Spleen (tissue), 11 donors: ENCODE results near the gene CBLC. TPM values are rescaled to one million over a fixed set of nuclear protein-coding genes. Genes with fewer than 3 reads are reported as not detected.
A peak's percentile ranks its signal among the peaks of the same experiment; 100 is the strongest.

Source experiments
- DNase-seq: peaks from one replicate; pipeline ENCODE4 v3.0.0-alpha.2; 2020
- H3K27ac ChIP-seq, 8 donors: fragments of 200-600 bp; sonication (generic) in 7 of 8; 1 replicate in 4 of 8; 2 replicates in 4 of 8; pipeline versions ENCODE4 v1.5.0 to v1.8.0; 2016 to 2021; ENCODE audit warnings: inconsistent platforms in 4 of 8, mild to moderate bottlenecking in 4 of 8, moderate library complexity in 1 of 8
- H3K27me3 ChIP-seq, 7 donors: fragments of 200-600 bp; sonication (generic) in 6 of 7; replicated peaks in 1 of 7; 1 replicate in 4 of 7; 2 replicates in 3 of 7; pipeline versions ENCODE4 v1.5.0 to v1.8.0; 2016 to 2021; ENCODE audit warnings: inconsistent platforms in 3 of 7, mild to moderate bottlenecking in 1 of 7
- H3K36me3 ChIP-seq, 6 donors: fragments of 200-600 bp; sonication (generic) in 5 of 6; 1 replicate in 4 of 6; 2 replicates in 2 of 6; pipeline versions ENCODE4 v1.5.0 to v1.8.0; 2016 to 2021; ENCODE audit warnings: inconsistent platforms in 2 of 6
- H3K4me1 ChIP-seq, 6 donors: fragments of 200-600 bp; sonication (generic) in 5 of 6; 1 replicate in 3 of 6; 2 replicates in 3 of 6; pipeline versions ENCODE4 v1.5.0 to v1.8.0; 2016 to 2021; ENCODE audit warnings: inconsistent platforms in 3 of 6
- H3K4me3 ChIP-seq, 8 donors: fragments of 200-600 bp; sonication (generic) in 7 of 8; 1 replicate in 4 of 8; 2 replicates in 4 of 8; pipeline versions ENCODE4 v1.5.0 to v1.8.0; 2016 to 2021; ENCODE audit warnings: inconsistent platforms in 4 of 8, mild to moderate bottlenecking in 4 of 8, moderate library complexity in 2 of 8
- H3K9me3 ChIP-seq, 8 donors: fragments of 200-600 bp; sonication (generic) in 7 of 8; 1 replicate in 4 of 8; 2 replicates in 4 of 8; pipeline versions ENCODE4 v1.5.0 to v1.8.0; 2016 to 2021; ENCODE audit warnings: inconsistent platforms in 4 of 8
- POLR2A ChIP-seq, 3 donors: fragments of 450-650 bp; IDR thresholded peaks; one replicate each; pipeline ENCODE4 v1.5.1; 2017; ENCODE audit warnings: antibody characterized with exemption in 3 of 3, mild to moderate bottlenecking in 1 of 3
- POLR2AphosphoS5 ChIP-seq, 3 donors: sonication (generic); formaldehyde crosslinking; IDR thresholded peaks; one replicate each; pipeline ENCODE4 v1.5.1; 2017; ENCODE audit warnings: antibody characterized with exemption in 3 of 3
- WGBS, 5 donors: extraction: QIAGEN DNeasy Blood & Tissue Kit in 3 of 5; methylation state at CpG; one replicate each; pipeline versions ENCODE4 v1.1.5 to v1.1.7; 2013 to 2018; 5-methylcytosine and 5-hydroxymethylcytosine counted together
- intact Hi-C: fragments of 100-400 bp; cut with DNase I; formaldehyde crosslinking; loops from one replicate; pipeline ENCODE4 v1.15.0; 2023; ENCODE audit warnings: low total_unique reads
- polyA plus RNA-seq, 3 donors: library from polyadenylated mRNA; stranded (reverse); fragments of 200-250 nt; gene quantifications; one replicate each; pipeline ENCODE4 v1.2.1, GENCODE V29; 2013
- total RNA-seq, 7 donors: library from RNA; depleted of rRNA in 3 of 7; stranded (reverse); fragments of >200 nt in 3 of 7; fragmentation: NEBNext Ultra II Directional in 4 of 7; extraction: Animal tissue kit (Norgen Biotek cat#: 25700) in 4 of 7; gene quantifications; one replicate each; pipeline versions ENCODE4 v1.1.0 to v1.2.1, GENCODE V29; 2016 to 2021
- TF ChIP-seq, protein P1 (sequence below), 11 experiments: fragments of 200-600 bp in 7 of 11; fragments of 450-650 bp in 4 of 11; sonication (generic) in 4 of 11; IDR thresholded peaks in 8 of 11; conservative IDR thresholded peaks in 3 of 11; 1 replicate in 7 of 11; 2 replicates in 4 of 11; pipeline versions ENCODE4 v1.4.0 to v1.8.0; 2016 to 2021; ENCODE audit warnings: antibody characterized with exemption in 11 of 11, inconsistent platforms in 4 of 11, mild to moderate bottlenecking in 1 of 11
- donor health status: healthy with polysubstance abuse.
- donor health status: DM: no; HTN: no; CAD: no; lungs with moderate emphysema.
- donor health status: DM: no; HTN: no; CAD: no.
- donor health status: Bipolar disorder and iron deficiency.
- donor health status: healthy.
- donor health status: DM: no; HTN: no; CAD: no.
- donor health status: DM: yes; HTN: yes; CAD: no.

CBLC gene
- total and polyA plus RNA-seq, 10 donors = not detected

DNA sequence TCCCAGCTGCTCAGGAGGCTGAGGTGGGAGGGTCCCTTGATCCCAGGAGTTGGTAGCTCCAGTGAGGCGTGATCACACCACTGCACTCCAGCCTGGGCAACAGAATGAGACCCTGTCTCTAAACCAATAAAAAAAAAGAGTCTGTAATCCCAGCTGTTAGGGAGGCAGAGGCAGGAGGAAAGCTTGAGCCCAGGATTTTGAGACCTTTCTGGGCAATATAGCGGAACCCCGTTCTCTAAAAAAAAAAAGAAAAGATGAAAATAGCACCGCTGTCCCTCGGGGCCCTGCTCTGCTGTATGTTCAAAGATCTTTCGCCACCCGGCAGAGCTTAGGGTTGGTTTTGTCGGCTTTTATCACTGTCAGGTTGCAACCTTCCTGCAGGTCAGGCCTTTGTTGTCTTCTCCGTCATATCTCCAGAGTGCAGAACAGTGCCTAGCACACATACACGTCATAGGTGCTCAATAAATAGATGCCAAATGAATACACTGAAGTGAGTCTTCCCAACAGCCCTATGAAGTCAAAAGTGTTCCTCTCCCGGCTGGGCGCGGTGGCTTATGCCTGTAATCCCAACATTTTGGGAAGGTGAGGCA, 17.8 kb downstream of the CBLC start:
- Histone ChIP-seq H3K9me3 (no peaks in the 10 kb centered on the region), H3K36me3 (no peaks in the 10 kb centered on the region), H3K27me3 (no peaks in the 10 kb centered on the region), H3K4me3 (no peak overlapping the region), H3K27ac (no peak overlapping the region), H3K4me1 (peaks cover 0 to 32% (median 23%) of the 10 kb centered on the region in 6 donors)
- DNase-seq = no peak
- intact Hi-C loops = no loop called here
- TF ChIP-seq, protein P1, sequence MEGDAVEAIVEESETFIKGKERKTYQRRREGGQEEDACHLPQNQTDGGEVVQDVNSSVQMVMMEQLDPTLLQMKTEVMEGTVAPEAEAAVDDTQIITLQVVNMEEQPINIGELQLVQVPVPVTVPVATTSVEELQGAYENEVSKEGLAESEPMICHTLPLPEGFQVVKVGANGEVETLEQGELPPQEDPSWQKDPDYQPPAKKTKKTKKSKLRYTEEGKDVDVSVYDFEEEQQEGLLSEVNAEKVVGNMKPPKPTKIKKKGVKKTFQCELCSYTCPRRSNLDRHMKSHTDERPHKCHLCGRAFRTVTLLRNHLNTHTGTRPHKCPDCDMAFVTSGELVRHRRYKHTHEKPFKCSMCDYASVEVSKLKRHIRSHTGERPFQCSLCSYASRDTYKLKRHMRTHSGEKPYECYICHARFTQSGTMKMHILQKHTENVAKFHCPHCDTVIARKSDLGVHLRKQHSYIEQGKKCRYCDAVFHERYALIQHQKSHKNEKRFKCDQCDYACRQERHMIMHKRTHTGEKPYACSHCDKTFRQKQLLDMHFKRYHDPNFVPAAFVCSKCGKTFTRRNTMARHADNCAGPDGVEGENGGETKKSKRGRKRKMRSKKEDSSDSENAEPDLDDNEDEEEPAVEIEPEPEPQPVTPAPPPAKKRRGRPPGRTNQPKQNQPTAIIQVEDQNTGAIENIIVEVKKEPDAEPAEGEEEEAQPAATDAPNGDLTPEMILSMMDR (IDR thresholded peaks at IDR 0.05 in 8 of 11, conservative IDR thresholded peaks at IDR 0.05 in 3 of 11) = no peak
- no peak for TF ChIP-seq POLR2A (IDR thresholded peaks at IDR 0.05)
- TF ChIP-seq POLR2AphosphoS5 (IDR thresholded peaks at IDR 0.05) = no peak
- WGBS, 5 donors = 67 to 84% (median 79%) methylated on average over 13 of the region's 13 CpGs

DNA sequence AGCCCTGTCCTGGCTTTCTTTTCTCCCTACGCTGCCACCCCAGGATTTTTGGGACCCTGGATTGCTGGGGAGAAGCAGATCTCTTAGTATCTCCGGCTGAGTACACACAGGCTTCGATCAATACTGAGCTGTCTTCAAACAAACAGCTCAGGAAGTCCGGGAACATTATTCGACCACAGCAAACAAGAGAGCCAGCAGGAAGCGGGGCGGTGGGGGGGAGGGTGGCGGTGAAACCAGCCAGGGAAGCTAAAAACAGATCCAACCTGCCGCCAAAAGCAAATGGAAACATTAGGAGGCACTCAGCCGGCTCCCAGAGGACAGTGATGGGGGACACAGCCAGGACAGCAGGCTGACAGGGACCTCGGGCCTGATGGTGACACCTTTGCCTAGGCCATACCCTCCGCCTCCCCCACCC, 19.0 kb downstream of the CBLC start:
- 16 to 24% (median 18%) methylated on average over 12 of the region's 12 CpGs for WGBS, 5 donors
- intact Hi-C loops = no loop called here
- Histone ChIP-seq H3K27me3 (no peaks in the 10 kb centered on the region), H3K36me3 (no peaks in the 10 kb centered on the region), H3K4me3 (no peak overlapping the region), H3K4me1 (peaks cover 0 to 34% (median 24%) of the 10 kb centered on the region in 6 donors), H3K9me3 (no peaks in the 10 kb centered on the region), H3K27ac (peak overlapping the region in 7 of 8 donors; percentile 60 to 76 (median 68))
- no peak for DNase-seq
- no peak for TF ChIP-seq POLR2A (IDR thresholded peaks at IDR 0.05)
- TF ChIP-seq POLR2AphosphoS5 (IDR thresholded peaks at IDR 0.05) = no peak

DNA sequence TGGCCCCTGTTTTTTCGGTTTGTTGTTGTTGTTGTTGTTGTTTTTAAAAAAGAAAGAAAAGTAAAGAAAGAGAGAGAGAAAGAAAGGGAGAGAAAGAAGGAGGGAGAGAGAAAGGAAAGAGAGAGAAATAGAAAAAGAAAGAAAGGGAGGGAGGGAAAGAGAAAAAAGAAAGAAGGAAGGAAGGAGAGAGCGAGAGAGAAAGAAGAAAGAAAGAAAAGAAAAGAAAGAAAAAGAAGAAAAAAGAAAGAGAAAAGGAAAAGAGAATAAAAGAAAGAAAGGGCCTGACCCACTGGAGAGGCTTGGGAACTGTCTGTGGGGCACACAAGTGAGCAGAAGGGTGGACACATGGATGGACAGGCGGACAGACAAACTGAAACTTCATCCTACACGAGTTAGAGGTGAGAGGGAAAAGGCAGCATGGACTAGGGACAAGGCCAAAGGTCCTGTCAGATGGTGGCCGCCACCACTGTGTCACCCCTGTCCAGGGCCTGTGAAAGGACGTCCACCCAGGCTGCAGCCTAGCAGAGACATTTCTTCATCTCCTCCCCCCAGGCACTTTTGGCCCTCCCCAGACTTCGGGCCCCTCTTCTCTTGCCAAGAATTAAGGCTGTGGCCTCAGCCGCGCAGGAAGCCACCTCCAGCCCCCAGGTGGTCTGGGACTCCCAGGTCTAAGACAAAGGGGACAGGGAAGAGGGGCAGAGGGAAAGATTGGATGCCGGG, 22.1 kb downstream of the CBLC start:
- H3K4me3 ChIP-seq = no peak overlapping the region
- TF ChIP-seq, protein P1 (IDR thresholded peaks at IDR 0.05 in 8 of 11, conservative IDR thresholded peaks at IDR 0.05 in 3 of 11) = no peak
- no peak for TF ChIP-seq POLR2A (IDR thresholded peaks at IDR 0.05)
- no peak for TF ChIP-seq POLR2AphosphoS5 (IDR thresholded peaks at IDR 0.05)
- no peaks in the 10 kb centered on the region for H3K36me3 ChIP-seq
- H3K9me3 ChIP-seq = peaks cover 0 to 5% (median 0%) of the 10 kb centered on the region in 8 donors
- peak overlapping the region in 2 of 8 donors; percentile 23 to 44 for H3K27ac ChIP-seq
- no peaks in the 10 kb centered on the region for H3K27me3 ChIP-seq
- 59 to 87% (median 73%) methylated on average over 10 of the region's 10 CpGs for WGBS, 5 donors
- no peak for DNase-seq
- intact Hi-C loops = loop anchor here (5.0 kb wide), 1 partner anchor 43 kb away; no protein-coding TSS in a partner anchor
- H3K4me1 ChIP-seq = peaks cover 0 to 34% (median 24%) of the 10 kb centered on the region in 6 donors

DNA sequence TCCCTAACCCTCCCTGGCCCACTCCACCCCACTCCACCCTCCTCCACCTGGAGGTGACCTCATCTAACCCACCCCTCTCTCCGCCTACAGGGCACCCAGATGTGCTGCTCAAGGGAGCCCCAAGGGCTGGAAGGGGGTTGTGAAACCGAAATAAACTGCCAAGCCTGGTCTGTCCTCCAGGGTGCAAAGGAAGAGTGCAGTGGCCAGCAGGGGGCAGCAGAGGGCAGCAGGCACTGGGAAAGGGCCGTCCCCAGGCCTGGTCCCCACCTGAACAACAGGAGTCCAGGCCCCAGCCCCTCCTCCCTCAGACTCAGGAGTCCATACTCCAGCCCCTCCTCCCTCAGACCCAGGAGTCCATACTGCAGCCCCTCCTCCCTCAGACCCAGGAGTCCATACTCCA, 22.8 kb downstream of the CBLC start:
- no peak overlapping the region for H3K4me3 ChIP-seq
- no peaks in the 10 kb centered on the region for H3K27me3 ChIP-seq
- H3K27ac ChIP-seq = peak overlapping the region in 2 of 8 donors; percentile 23 to 44
- intact Hi-C loops = loop anchor here (5.0 kb wide), 1 partner anchor 42 kb away; no protein-coding TSS in a partner anchor
- peak; percentile 94 for DNase-seq
- no peaks in the 10 kb centered on the region for H3K36me3 ChIP-seq
- H3K4me1 ChIP-seq = peaks cover 0 to 29% (median 24%) of the 10 kb centered on the region in 6 donors
- peaks cover 0 to 5% (median 0%) of the 10 kb centered on the region in 8 donors for H3K9me3 ChIP-seq
- TF ChIP-seq, protein P1 (IDR thresholded peaks at IDR 0.05 in 8 of 11, conservative IDR thresholded peaks at IDR 0.05 in 3 of 11) = peak; percentile 90 to 97 (median 92)
- peak in 2 of 3 donors; percentile 42 to 49 for TF ChIP-seq POLR2AphosphoS5 (IDR thresholded peaks at IDR 0.05)
- TF ChIP-seq POLR2A (IDR thresholded peaks at IDR 0.05) = no peak
- 0 to 1% (median 0%) methylated on average over 3 of the region's 3 CpGs for WGBS, 5 donors
